Activated naive CD4-positive, alpha-beta T cell treated with anti-CD3 and anti-CD28 coated beads for 36 hours (primary cell): ENCODE data around the gene FAM222B. TPM values are rescaled to one million over a fixed set of nuclear protein-coding genes. Genes with fewer than 3 reads are reported as not detected.
"Not testable (repeated sequence)": the region's sequence is repeated elsewhere in the genome, so short reads cannot be mapped to it uniquely, and the experiment has no call there.

ENCODE experiments used
- CTCF ChIA-PET: fragments of 350-600 bp; sonication (Branson Sonifier 250); formaldehyde crosslinking; loops from one replicate; lab custom pipeline; 2021; ENCODE audit warnings: antibody characterized with exemption; lab: Charles Lee
- DNase-seq: peaks from one replicate; pipeline ENCODE4 v3.0.0-alpha.2; 2020
- H3K27ac Mint-ChIP-seq: one replicate; pipeline ENCODE4 v1.8.0; 2021; ENCODE audit warnings: mild to moderate bottlenecking, mixed read lengths
- H3K27me3 Mint-ChIP-seq: one replicate; pipeline ENCODE4 v1.8.0; 2021; ENCODE audit warnings: low read depth, mixed read lengths
- H3K36me3 Mint-ChIP-seq: one replicate; pipeline ENCODE4 v1.8.0; 2021; ENCODE audit warnings: low read depth, mixed read lengths
- H3K4me1 Mint-ChIP-seq: one replicate; pipeline ENCODE4 v1.8.0; 2021; ENCODE audit warnings: low read depth, mixed read lengths
- H3K4me3 Mint-ChIP-seq: one replicate; pipeline ENCODE4 v1.8.0; 2021; ENCODE audit warnings: mild to moderate bottlenecking, moderate library complexity, mixed read lengths
- H3K9me3 Mint-ChIP-seq: one replicate; pipeline ENCODE4 v1.8.0; 2021; ENCODE audit warnings: mixed read lengths
- intact Hi-C: fragments of 100-400 bp; cut with micrococcal nuclease; formaldehyde crosslinking; loops from one replicate; pipeline ENCODE4 v1.15.1; 2023
- total RNA-seq, 2 experiments: library from RNA; stranded (reverse); gene quantifications; one replicate each; pipeline ENCODE4 v1.2.3, GENCODE V29; 2021

FAM222B gene
- total RNA-seq, 2 experiments from 2014 or later, result 11.2 TPM

- H3K4me3 Mint-ChIP-seq, result peak overlapping the region; percentile 91
- peak overlapping the region; percentile 94 for H3K27ac Mint-ChIP-seq
- not testable (repeated sequence) for DNase-seq, H3K9me3 Mint-ChIP-seq
- intact Hi-C loops, result loop anchor here (10.0 kb wide), 1 partner anchor 844 kb away; the partner anchor contains the start of genes ABHD15 and TP53I13
- CTCF ChIA-PET, result interaction anchor here (0.6 to 1.9 kb wide), 6 partner anchors 10 to 228 kb away, joined by 3 to 8 read pairs (median 4); partner anchors contain the start of gene PROCA1
- peaks cover 56% of the 10 kb centered on the region for H3K36me3 Mint-ChIP-seq
- peaks cover 53% of the 10 kb centered on the region for H3K4me1 Mint-ChIP-seq
- H3K27me3 Mint-ChIP-seq, result peaks cover 11% of the 10 kb centered on the region
Observed at GRCh38 chr17:28720997-28721329, 121.6 kb downstream of the FAM222B start.

GRCh38 chr17:28720247-28720996 lies 122.2 kb downstream of the FAM222B start:
- H3K9me3 Mint-ChIP-seq, result no peaks in the 10 kb centered on the region
- intact Hi-C loops, result loop anchor here (10.0 kb wide), 1 partner anchor 844 kb away; the partner anchor contains the start of genes ABHD15 and TP53I13
- CTCF ChIA-PET, result interaction anchor here (0.7 to 1.9 kb wide), 9 partner anchors 9 to 397 kb away, joined by 3 to 8 read pairs (median 3); partner anchors contain the start of genes PROCA1, SDF2 and SUPT6H
- H3K4me3 Mint-ChIP-seq, result peak overlapping the region; percentile 91
- peak overlapping the region; percentile 94 for H3K27ac Mint-ChIP-seq
- H3K4me1 Mint-ChIP-seq, result peaks cover 53% of the 10 kb centered on the region
- peak; percentile 49 for DNase-seq
- peaks cover 52% of the 10 kb centered on the region for H3K36me3 Mint-ChIP-seq
- peaks cover 17% of the 10 kb centered on the region for H3K27me3 Mint-ChIP-seq

DNA sequence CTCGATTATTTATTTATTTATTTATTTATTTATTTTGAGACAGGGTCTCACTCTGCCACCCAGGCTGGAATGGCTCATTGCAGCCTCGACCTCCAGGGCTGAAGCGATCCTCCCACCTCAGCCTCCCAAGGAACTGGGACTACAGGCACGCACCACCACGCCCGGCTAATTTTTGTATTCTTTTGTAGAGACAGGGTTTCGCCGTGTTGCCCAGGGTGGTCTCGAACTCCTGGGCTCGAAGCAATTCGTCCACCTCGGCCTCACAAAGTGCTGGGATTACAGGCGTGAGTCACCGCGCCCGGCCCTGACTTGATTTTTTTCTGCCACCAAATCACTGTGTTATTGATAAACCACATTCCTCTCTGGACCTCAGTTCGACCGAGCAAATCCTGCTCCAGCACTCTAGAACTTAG lies 123.6 kb downstream of the FAM222B start:
- no peak for DNase-seq
- peaks cover 43% of the 10 kb centered on the region for H3K4me1 Mint-ChIP-seq
- CTCF ChIA-PET, result interaction anchor here (0.7 to 1.9 kb wide), 9 partner anchors 8 to 398 kb away, joined by 3 to 8 read pairs (median 3); partner anchors contain the start of genes PROCA1, SDF2 and SUPT6H
- no peaks in the 10 kb centered on the region for H3K9me3 Mint-ChIP-seq
- H3K36me3 Mint-ChIP-seq, result peaks cover 39% of the 10 kb centered on the region
- intact Hi-C loops, result loop anchor here (1.0 to 2.0 kb wide), 6 partner anchors 8 to 384 kb away; partner anchors contain the start of genes IFT20, NEK8, PROCA1 and SUPT6H
- peak overlapping the region; percentile 94 for H3K27ac Mint-ChIP-seq
- peak overlapping the region; percentile 91 for H3K4me3 Mint-ChIP-seq
- H3K27me3 Mint-ChIP-seq, result peaks cover 25% of the 10 kb centered on the region

DNA sequence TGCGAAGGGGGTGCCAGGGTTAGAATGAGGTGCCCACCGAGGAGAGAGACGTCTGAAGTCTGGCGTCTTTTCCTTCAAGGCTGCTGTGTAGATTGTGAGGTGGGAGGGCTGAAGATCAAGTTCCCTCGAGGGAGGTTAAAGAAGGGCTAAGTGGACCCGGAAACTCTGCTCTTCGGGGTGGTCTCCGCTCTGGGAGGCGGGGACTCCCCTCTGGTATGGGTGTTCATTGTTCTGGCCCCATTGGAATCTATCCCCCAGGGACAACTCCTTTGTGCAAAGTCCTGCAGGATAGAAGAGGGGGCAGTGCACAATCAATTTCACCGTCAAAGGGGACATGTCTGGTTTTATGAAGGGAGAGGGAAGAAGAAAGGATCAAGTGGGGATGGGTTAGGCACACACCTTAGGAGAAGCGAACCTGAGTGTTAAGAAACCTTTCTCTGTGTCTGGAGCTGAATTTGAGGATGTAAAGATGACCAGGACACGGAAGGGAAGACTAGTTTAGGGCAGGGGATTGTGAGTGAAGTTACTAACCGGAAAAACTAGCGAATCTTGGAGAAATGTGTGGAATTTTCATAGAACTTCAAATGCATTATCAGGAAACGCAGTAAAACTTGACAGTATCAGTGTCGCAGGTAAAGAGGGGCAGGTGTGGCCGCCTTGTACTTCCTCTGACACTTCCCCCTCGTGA lies 124.1 kb downstream of the FAM222B start:
- intact Hi-C loops, result loop anchor here (1.0 to 2.0 kb wide), 6 partner anchors 7 to 383 kb away; partner anchors contain the start of genes IFT20, NEK8, PROCA1 and SUPT6H
- peak overlapping the region; percentile 66 for H3K4me3 Mint-ChIP-seq
- no peaks in the 10 kb centered on the region for H3K9me3 Mint-ChIP-seq
- H3K4me1 Mint-ChIP-seq, result peaks cover 39% of the 10 kb centered on the region
- peaks cover 37% of the 10 kb centered on the region for H3K36me3 Mint-ChIP-seq
- peak overlapping the region; percentile 59 for H3K27ac Mint-ChIP-seq
- H3K27me3 Mint-ChIP-seq, result peaks cover 25% of the 10 kb centered on the region
- CTCF ChIA-PET, result interaction anchor here (1.0 kb wide), 1 partner anchor 70 kb away, joined by 3 read pairs; no protein-coding TSS in a partner anchor
- DNase-seq, result no peak

- CTCF ChIA-PET, result interaction anchor here (1.0 kb wide), 1 partner anchor 69 kb away, joined by 3 read pairs; no protein-coding TSS in a partner anchor
- Mint-ChIP-seq H3K9me3 (no peaks in the 10 kb centered on the region), H3K27ac (peak within 1 kb of the TSS; percentile 59), H3K4me1 (peaks cover 33% of the 10 kb centered on the region), H3K4me3 (peak within 1 kb of the TSS; percentile 66), H3K27me3 (peaks cover 25% of the 10 kb centered on the region), H3K36me3 (peaks cover 31% of the 10 kb centered on the region)
- intact Hi-C loops, result loop anchor here (2.0 kb wide), 2 partner anchors 55 to 71 kb away; partner anchors contain the start of gene SUPT6H
- peak; percentile 22 for DNase-seq
Observed at GRCh38 chr17:28717578-28718332, 124.8 kb downstream of the FAM222B start, which contains the start of gene RAB34. Gene RAB34, minus strand, starts transcription at chr17:28717868. Its CDS starts 602 bp downstream, at chr17:28717266.

GRCh38 chr17:28716740-28717577 lies 125.6 kb downstream of the FAM222B start:
- Mint-ChIP-seq H3K4me3 (peak overlapping the region; percentile 50), H3K4me1 (peaks cover 33% of the 10 kb centered on the region), H3K27me3 (peaks cover 27% of the 10 kb centered on the region), H3K36me3 (peaks cover 23% of the 10 kb centered on the region), H3K27ac (no peak overlapping the region), H3K9me3 (no peaks in the 10 kb centered on the region)
- CTCF ChIA-PET, result interaction anchor here (0.7 kb wide), 1 partner anchor 55 kb away, joined by 3 read pairs; the partner anchor contains the start of genes SDF2 and SUPT6H
- intact Hi-C loops, result no loop called here
- no peak for DNase-seq

GRCh38 chr17:28715217-28715616 lies 127.4 kb downstream of the FAM222B start:
- CTCF ChIA-PET, result no interaction called here
- no peak overlapping the region for H3K27ac Mint-ChIP-seq
- intact Hi-C loops, result no loop called here
- H3K27me3 Mint-ChIP-seq, result peaks cover 27% of the 10 kb centered on the region
- DNase-seq, result no peak
- no peaks in the 10 kb centered on the region for H3K9me3 Mint-ChIP-seq
- peaks cover 5% of the 10 kb centered on the region for H3K36me3 Mint-ChIP-seq
- H3K4me3 Mint-ChIP-seq, result no peak overlapping the region
- peaks cover 33% of the 10 kb centered on the region for H3K4me1 Mint-ChIP-seq

DNA sequence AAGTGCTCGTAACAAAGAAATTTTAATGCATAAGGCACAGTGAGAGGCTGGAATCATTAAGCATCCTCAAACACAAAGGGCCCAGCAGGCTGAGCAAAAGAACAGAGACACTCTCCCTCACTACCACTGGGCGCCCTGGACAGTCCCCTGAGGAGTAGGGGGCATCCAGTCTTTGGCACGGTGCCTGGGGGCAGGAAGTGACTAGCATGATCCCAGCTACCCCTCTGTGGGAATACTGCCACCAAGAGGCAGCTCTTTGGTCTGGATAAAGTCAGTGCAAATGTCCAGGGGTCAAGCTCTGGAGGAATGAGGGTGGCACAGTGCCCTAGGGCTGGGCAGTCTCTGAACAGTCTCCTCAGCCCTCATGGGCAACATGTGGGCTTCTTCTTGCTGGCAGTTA lies 128.3 kb downstream of the FAM222B start:
- H3K27me3 Mint-ChIP-seq, result peaks cover 27% of the 10 kb centered on the region
- peaks cover 29% of the 10 kb centered on the region for H3K4me1 Mint-ChIP-seq
- no peak overlapping the region for H3K4me3 Mint-ChIP-seq
- H3K27ac Mint-ChIP-seq, result no peak overlapping the region
- CTCF ChIA-PET, result no interaction called here
- H3K9me3 Mint-ChIP-seq, result no peaks in the 10 kb centered on the region
- DNase-seq, result no peak
- no peaks in the 10 kb centered on the region for H3K36me3 Mint-ChIP-seq
- intact Hi-C loops, result no loop called here

DNA sequence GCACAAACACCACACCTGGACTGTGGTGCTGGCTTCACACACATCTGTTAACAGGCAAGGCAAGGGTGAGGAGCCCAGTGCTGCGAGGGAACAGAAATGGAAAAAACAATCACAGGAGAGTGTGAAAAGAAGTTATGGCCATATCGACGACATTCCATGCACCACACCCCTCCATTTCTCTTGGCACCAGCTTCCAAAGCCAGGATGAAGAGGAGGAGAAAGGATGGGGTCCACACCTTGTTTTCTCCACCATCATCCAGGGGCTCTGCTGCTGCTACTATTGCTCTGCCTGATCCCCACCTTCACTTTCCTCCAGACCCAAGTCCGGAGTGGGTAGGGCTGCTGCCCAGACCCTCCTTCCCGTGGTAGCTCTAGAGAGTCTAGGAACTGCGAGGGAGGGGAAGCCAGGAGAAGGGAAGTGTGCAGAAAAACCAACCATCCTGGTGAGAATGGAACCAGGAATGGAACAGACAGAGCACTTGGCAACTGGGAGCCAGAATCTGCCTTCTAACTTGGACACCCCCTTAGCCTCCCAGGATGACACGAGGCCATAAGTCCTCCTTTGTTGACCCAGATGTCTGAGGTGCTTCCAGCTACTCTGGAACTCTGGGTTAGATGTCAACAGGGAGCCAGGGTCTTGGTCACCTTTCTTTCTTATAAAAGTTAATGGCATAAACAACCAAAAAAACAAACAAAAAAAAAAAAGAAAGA lies 129.7 kb downstream of the FAM222B start:
- H3K27me3 Mint-ChIP-seq, result peaks cover 21% of the 10 kb centered on the region
- H3K36me3 Mint-ChIP-seq, result no peaks in the 10 kb centered on the region
- CTCF ChIA-PET, result interaction anchor here (3.4 kb wide), 1 partner anchor 14 kb away, joined by 12 read pairs; the partner anchor contains the start of gene TLCD1
- DNase-seq, result no peak
- no peak overlapping the region for H3K27ac Mint-ChIP-seq
- peak overlapping the region; percentile 79 for H3K4me3 Mint-ChIP-seq
- no peaks in the 10 kb centered on the region for H3K9me3 Mint-ChIP-seq
- peaks cover 18% of the 10 kb centered on the region for H3K4me1 Mint-ChIP-seq
- intact Hi-C loops, result no loop called here

DNA sequence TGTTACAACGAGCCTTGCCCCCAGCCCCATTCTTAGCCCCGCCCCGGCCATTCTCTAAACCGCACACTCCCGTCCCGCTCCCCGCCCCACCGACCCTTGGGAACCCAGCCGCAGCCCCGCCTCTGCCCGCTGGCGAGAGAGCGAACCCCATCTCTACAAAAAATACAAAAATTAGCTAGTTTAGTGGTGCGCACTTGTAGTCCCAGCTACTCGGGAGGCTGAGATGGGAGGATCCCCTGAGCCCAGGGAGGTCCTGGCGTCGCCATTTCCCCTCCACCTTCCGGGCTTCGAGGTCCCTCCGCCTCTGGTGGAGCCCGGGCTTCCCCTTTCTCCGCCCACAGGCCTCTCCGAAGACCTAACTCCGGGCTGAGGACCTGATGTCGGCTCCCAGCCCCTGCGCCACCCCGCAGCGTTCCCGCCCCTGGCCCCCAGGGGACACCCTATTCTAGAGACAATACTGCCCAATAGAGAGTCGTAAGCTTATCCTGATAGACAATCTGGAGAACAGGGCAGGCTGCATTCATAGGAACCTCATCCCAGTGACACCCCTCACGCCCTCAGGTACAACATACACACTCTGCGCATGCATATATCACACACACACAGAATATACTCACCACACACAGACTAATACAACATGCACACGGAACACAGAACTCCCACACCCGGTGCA lies 130.4 kb downstream of the FAM222B start:
- Mint-ChIP-seq H3K27me3 (peaks cover 20% of the 10 kb centered on the region), H3K4me3 (peak overlapping the region; percentile 79), H3K27ac (peak overlapping the region; percentile 79), H3K4me1 (peaks cover 17% of the 10 kb centered on the region), H3K9me3 (no peaks in the 10 kb centered on the region), H3K36me3 (no peaks in the 10 kb centered on the region)
- peak; percentile 73 for DNase-seq
- CTCF ChIA-PET, result interaction anchor here (2.0 to 3.4 kb wide), 2 partner anchors 8 to 15 kb away, joined by 8 to 12 read pairs; partner anchors contain the start of genes RPL23A and TLCD1
- intact Hi-C loops, result no loop called here
